Neural progenitor cell (in vitro differentiated cells): ENCODE data around the gene CIRBP.

Source experiments
- EZH2 ChIP-seq: fragments of 200-600 bp; sonication (generic); IDR thresholded peaks from 2 replicates; pipeline ENCODE4 v1.6.1; 2017; ENCODE audit warnings: antibody characterized with exemption, mild to moderate bottlenecking, moderate library complexity
- TF ChIP-seq, protein P1 (sequence below): fragments of 200-600 bp; sonication (generic); IDR thresholded peaks from 2 replicates; pipeline ENCODE4 v1.5.1; 2017; ENCODE audit warnings: antibody characterized with exemption, mild to moderate bottlenecking

GRCh38 chr19:1259206-1259875 is 9.8 kb upstream of the CIRBP start:
- TF ChIP-seq, protein P1, sequence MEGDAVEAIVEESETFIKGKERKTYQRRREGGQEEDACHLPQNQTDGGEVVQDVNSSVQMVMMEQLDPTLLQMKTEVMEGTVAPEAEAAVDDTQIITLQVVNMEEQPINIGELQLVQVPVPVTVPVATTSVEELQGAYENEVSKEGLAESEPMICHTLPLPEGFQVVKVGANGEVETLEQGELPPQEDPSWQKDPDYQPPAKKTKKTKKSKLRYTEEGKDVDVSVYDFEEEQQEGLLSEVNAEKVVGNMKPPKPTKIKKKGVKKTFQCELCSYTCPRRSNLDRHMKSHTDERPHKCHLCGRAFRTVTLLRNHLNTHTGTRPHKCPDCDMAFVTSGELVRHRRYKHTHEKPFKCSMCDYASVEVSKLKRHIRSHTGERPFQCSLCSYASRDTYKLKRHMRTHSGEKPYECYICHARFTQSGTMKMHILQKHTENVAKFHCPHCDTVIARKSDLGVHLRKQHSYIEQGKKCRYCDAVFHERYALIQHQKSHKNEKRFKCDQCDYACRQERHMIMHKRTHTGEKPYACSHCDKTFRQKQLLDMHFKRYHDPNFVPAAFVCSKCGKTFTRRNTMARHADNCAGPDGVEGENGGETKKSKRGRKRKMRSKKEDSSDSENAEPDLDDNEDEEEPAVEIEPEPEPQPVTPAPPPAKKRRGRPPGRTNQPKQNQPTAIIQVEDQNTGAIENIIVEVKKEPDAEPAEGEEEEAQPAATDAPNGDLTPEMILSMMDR, result no peak
- TF ChIP-seq EZH2, result no peak
